Loucy (cell line): ENCODE measurements around the gene CPB1.

Experiments used
- EZH2phosphoT487 ChIP-seq: fragments of 200-600 bp; IDR thresholded peaks from 2 replicates; pipeline ENCODE4 v1.6.1; 2018; ENCODE audit warnings: antibody characterized with exemption, mild to moderate bottlenecking, moderate library complexity, borderline replicate concordance
- TF ChIP-seq, protein P1 (sequence below): fragments of 200-600 bp; sonication (generic); conservative IDR thresholded peaks from 2 replicates; pipeline ENCODE4 v1.5.1; 2014; ENCODE audit warnings: mild to moderate bottlenecking, antibody characterized with exemption, low read length

DNA sequence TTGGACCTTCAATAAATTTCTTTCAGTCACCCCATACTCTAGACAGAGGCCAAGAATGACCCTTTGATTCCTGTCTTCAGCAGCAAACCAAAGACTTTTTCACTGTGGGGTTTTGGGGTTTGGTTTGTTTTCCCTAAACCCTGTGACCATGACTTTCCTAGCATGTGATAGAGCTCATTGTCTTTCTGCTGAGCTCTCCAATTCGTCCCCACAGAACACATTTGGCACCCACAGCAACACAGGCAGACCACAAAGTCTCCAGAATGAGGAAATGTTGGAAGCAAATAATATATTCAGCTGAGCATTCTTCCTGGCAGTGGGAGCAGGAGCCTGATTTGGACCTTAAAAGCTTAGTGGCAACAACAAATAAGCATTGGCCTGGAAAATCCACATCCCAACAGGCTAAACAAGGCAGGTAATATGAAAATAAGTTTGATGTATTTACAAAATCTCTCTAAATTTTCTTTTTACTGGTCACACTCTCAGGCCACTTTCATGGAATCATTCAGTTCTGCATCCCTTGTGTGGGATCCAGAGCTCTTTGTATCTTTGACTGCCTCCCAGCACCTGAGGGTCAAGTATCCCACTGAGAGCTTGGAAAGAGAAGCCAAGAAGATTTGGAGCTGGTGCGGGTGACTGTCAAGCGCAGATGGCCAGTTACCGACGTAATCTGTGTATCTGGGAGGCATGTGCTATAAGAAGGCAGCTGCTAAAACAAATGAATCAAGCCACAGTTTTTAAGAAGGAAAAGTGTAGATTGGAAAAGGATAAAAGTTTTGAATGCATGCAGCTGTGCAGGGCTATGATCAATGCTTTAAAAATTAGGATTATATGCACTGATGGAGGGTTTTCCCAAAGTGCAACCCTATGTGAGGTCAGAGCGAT, 36.5 kb upstream of the CPB1 start:
- TF ChIP-seq, protein P1, sequence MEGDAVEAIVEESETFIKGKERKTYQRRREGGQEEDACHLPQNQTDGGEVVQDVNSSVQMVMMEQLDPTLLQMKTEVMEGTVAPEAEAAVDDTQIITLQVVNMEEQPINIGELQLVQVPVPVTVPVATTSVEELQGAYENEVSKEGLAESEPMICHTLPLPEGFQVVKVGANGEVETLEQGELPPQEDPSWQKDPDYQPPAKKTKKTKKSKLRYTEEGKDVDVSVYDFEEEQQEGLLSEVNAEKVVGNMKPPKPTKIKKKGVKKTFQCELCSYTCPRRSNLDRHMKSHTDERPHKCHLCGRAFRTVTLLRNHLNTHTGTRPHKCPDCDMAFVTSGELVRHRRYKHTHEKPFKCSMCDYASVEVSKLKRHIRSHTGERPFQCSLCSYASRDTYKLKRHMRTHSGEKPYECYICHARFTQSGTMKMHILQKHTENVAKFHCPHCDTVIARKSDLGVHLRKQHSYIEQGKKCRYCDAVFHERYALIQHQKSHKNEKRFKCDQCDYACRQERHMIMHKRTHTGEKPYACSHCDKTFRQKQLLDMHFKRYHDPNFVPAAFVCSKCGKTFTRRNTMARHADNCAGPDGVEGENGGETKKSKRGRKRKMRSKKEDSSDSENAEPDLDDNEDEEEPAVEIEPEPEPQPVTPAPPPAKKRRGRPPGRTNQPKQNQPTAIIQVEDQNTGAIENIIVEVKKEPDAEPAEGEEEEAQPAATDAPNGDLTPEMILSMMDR, result no peak
- no peak for TF ChIP-seq EZH2phosphoT487
